COR-L47 (cell line): ENCODE data around the gene KIAA1217.

Experiments
- DNase-seq: peaks from one replicate; lab custom pipeline; 2025; lab: John Stamatoyannopoulos, UW

KIAA1217 gene

GRCh38 chr10:24502006-24502405, 293.1 kb downstream of the KIAA1217 start:
- DNase-seq = no peak

GRCh38 chr10:24502801-24503460, 294.0 kb downstream of the KIAA1217 start:
- no peak for DNase-seq

- DNase-seq = no peak
Observed at GRCh38 chr10:24503461-24504320, 294.8 kb downstream of the KIAA1217 start.

GRCh38 chr10:24505759-24506158, 296.8 kb downstream of the KIAA1217 start:
- DNase-seq = no peak

GRCh38 chr10:24513155-24513554, 304.2 kb downstream of the KIAA1217 start:
- no peak for DNase-seq

GRCh38 chr10:24515481-24515880, 306.5 kb downstream of the KIAA1217 start:
- no peak for DNase-seq

GRCh38 chr10:24518411-24518810, 309.5 kb downstream of the KIAA1217 start:
- no peak for DNase-seq

GRCh38 chr10:24518981-24519597, 310.2 kb downstream of the KIAA1217 start:
- DNase-seq = no peak

GRCh38 chr10:24519950-24520349, 311.0 kb downstream of the KIAA1217 start:
- DNase-seq = no peak

GRCh38 chr10:24524314-24524713, 315.4 kb downstream of the KIAA1217 start:
- DNase-seq = no peak

- DNase-seq = no peak
Observed at GRCh38 chr10:24526085-24526649, 317.2 kb downstream of the KIAA1217 start.

- DNase-seq = no peak
Observed at GRCh38 chr10:24528946-24529345, 320.0 kb downstream of the KIAA1217 start.

GRCh38 chr10:24531439-24531838, 322.5 kb downstream of the KIAA1217 start:
- DNase-seq = no peak

GRCh38 chr10:24533981-24534380, 325.0 kb downstream of the KIAA1217 start:
- DNase-seq = no peak

- no peak for DNase-seq
Observed at GRCh38 chr10:24536636-24537035, 327.7 kb downstream of the KIAA1217 start.

- no peak for DNase-seq
Observed at GRCh38 chr10:24541239-24541753, 332.4 kb downstream of the KIAA1217 start.

GRCh38 chr10:24542314-24543270, 333.7 kb downstream of the KIAA1217 start:
- DNase-seq = no peak

- no peak for DNase-seq
Observed at GRCh38 chr10:24544776-24545175, 335.8 kb downstream of the KIAA1217 start.

GRCh38 chr10:24545585-24545984, 336.6 kb downstream of the KIAA1217 start:
- DNase-seq = no peak

GRCh38 chr10:24550680-24551079, 341.7 kb downstream of the KIAA1217 start:
- DNase-seq = no peak

GRCh38 chr10:24551161-24551560, 342.2 kb downstream of the KIAA1217 start:
- DNase-seq = no peak
